Neural cell (in vitro differentiated cells): ENCODE data around the gene ZBTB32.

Source experiments
- CTCF ChIP-seq: fragments of 450-650 bp; IDR thresholded peaks from 2 replicates; pipeline ENCODE4 v1.5.1; 2014; ENCODE audit warnings: antibody characterized with exemption, mild to moderate bottlenecking, moderate library complexity; ENCODE audit not compliant: poor library complexity, severe bottlenecking
- EZH2 ChIP-seq: fragments of 200-600, 300-800 bp; shearing (Covaris generic), sonication (generic); IDR thresholded peaks from 2 replicates; pipeline ENCODE4 v1.6.1; 2014; ENCODE audit warnings: antibody characterized with exemption, low read length, borderline replicate concordance, mild to moderate bottlenecking; ENCODE audit not compliant: insufficient read depth, poor library complexity, severe bottlenecking
- MXI1 ChIP-seq: fragments of 450-650 bp; conservative IDR thresholded peaks from 2 replicates; pipeline ENCODE4 v1.6.1; 2014; ENCODE audit warnings: antibody characterized with exemption, mild to moderate bottlenecking; ENCODE audit not compliant: poor library complexity, severe bottlenecking
- RAD21 ChIP-seq: fragments of 450-650 bp; conservative IDR thresholded peaks from 2 replicates; pipeline ENCODE4 v1.6.1; 2014; ENCODE audit warnings: antibody characterized with exemption, mild to moderate bottlenecking, moderate library complexity
- REST ChIP-seq: IDR thresholded peaks from 2 replicates; pipeline ENCODE4 v1.6.1; 2012; ENCODE audit warnings: borderline replicate concordance
- TAF1 ChIP-seq: IDR thresholded peaks from 2 replicates; pipeline ENCODE4 v1.6.1; 2012; ENCODE audit warnings: low read depth

GRCh38 chr19:35754370-35755130 lies 50.2 kb downstream of the ZBTB32 start:
- TF ChIP-seq CTCF: no peak
- TF ChIP-seq MXI1: no peak
- TF ChIP-seq TAF1: no peak
- TF ChIP-seq RAD21: no peak
- no peak for TF ChIP-seq EZH2
- TF ChIP-seq REST: no peak
